Kidney (tissue), 14 donors: ENCODE measurements around the gene NPAS1. TPM values are rescaled to one million over a fixed set of nuclear protein-coding genes. Genes with fewer than 3 reads are reported as not detected.
"Not testable (repeated sequence)": the region's sequence is repeated elsewhere in the genome, so short reads cannot be mapped to it uniquely, and the experiment has no call there.

Source experiments
- DNase-seq, 5 donors: peaks; one replicate each; pipeline ENCODE4 v3.0.0-alpha.2; 2013 to 2020
- FAIRE-seq: peaks from 2 replicates; lab custom pipeline; 2012; peaks lifted over from hg19 to GRCh38; lab: Jason Lieb, UNC
- H3K27ac ChIP-seq, 2 donors: one replicate each; pipeline ENCODE4 v1.7.0; 2013; ENCODE audit warnings: low read depth in 2 of 2, low read length in 2 of 2, inconsistent platforms in 1 of 2
- H3K27me3 ChIP-seq: one replicate; pipeline ENCODE4 v1.7.1; 2013; ENCODE audit warnings: low read length, inconsistent platforms; ENCODE audit not compliant: control insufficient read depth, insufficient read depth
- H3K36me3 ChIP-seq, 3 donors: one replicate each; pipeline versions ENCODE4 v1.7.0 to v1.7.1; 2013; ENCODE audit warnings: low read length in 3 of 3, control low read depth in 1 of 3, inconsistent platforms in 1 of 3; ENCODE audit not compliant: insufficient read depth in 3 of 3, control insufficient read depth in 2 of 3
- H3K4me1 ChIP-seq, 3 donors: one replicate each; pipeline versions ENCODE4 v1.7.0 to v1.7.1; 2013; ENCODE audit warnings: low read length in 3 of 3, inconsistent platforms in 1 of 3, low read depth in 1 of 3; ENCODE audit not compliant: control insufficient read depth in 2 of 3, insufficient read depth in 2 of 3
- H3K4me3 ChIP-seq, 3 donors: one replicate each; pipeline versions ENCODE4 v1.7.0 to v1.8.1; 2013; ENCODE audit warnings: low read length in 3 of 3, control low read depth in 1 of 3, inconsistent platforms in 1 of 3
- H3K9ac ChIP-seq, 3 donors: one replicate each; pipeline versions ENCODE4 v1.7.0 to v1.7.1; 2013; ENCODE audit warnings: low read length in 3 of 3, control low read depth in 1 of 3, inconsistent platforms in 1 of 3
- H3K9me3 ChIP-seq, 3 donors: one replicate each; pipeline versions ENCODE4 v1.7.0 to v1.7.1; 2013; ENCODE audit warnings: low read length in 3 of 3, control low read depth in 1 of 3, inconsistent platforms in 1 of 3; ENCODE audit not compliant: control insufficient read depth in 2 of 3, insufficient read depth in 1 of 3
- CTCF ChIP-seq: IDR thresholded peaks from 3 replicates; pipeline ENCODE4 v1.5.1; 2012; ENCODE audit warnings: mild to moderate bottlenecking, moderate library complexity, borderline replicate concordance; ENCODE audit not compliant: insufficient read depth; ENCODE audit errors: extremely low read depth
- intact Hi-C: fragments of 100-400 bp; cut with DNase I; formaldehyde crosslinking; loops from one replicate; pipeline ENCODE4 v1.11.1; 2022
- polyA plus RNA-seq: library from polyadenylated mRNA; stranded (reverse); fragments of 350-450 nt; fragmentation: Illumina TruSeq; extraction: RNeasy Lipid Tissue Mini Kit (QIAGEN cat#74804); gene quantifications from one replicate; pipeline ENCODE4 v1.2.3, GENCODE V29; 2014; ENCODE audit warnings: low read depth, low replicate concordance; ENCODE audit not compliant: insufficient read depth
- total RNA-seq: library from RNA; stranded (reverse); fragmentation: NEBNext Ultra II Directional; extraction: Animal tissue kit (Norgen Biotek cat#: 25700); gene quantifications from one replicate; pipeline ENCODE4 v1.2.1, GENCODE V29; 2021
- donor health status: control.
- donor health status: control.
- donor health status: control.
- donor health status: control.
- donor health status: control.
- donor health status: DM: yes; HTN: yes; CAD: no.
- donor health status: Normal renal cell carcinoma (clear cell type).

The NPAS1 gene
- total and polyA plus RNA-seq, 2 donors from 2014 or later = 0.38 to 1.7 TPM

- H3K4me1 ChIP-seq = peaks cover 0 to 8% (median 0%) of the 10 kb centered on the region in 3 donors
- no peaks in the 10 kb centered on the region for H3K9me3 ChIP-seq
- no peak for FAIRE-seq
- TF ChIP-seq CTCF = no peak
- intact Hi-C loops = no loop called here
- H3K27ac ChIP-seq = no peak overlapping the region
- no peak overlapping the region for H3K4me3 ChIP-seq
- peaks cover 0 to 5% (median under 1%) of the 10 kb centered on the region in 3 donors for H3K36me3 ChIP-seq
- DNase-seq = no peak
- H3K9ac ChIP-seq = no peak overlapping the region
- H3K27me3 ChIP-seq = no peaks in the 10 kb centered on the region
Measured at GRCh38 chr19:47005873-47006272, 13.8 kb upstream of the NPAS1 start.

- no peak for DNase-seq
- H3K4me3 ChIP-seq = no peak overlapping the region
- TF ChIP-seq CTCF = no peak
- no peaks in the 10 kb centered on the region for H3K27me3 ChIP-seq
- intact Hi-C loops = no loop called here
- H3K27ac ChIP-seq = no peak overlapping the region
- no peaks in the 10 kb centered on the region for H3K9me3 ChIP-seq
- no peak overlapping the region for H3K9ac ChIP-seq
- no peaks in the 10 kb centered on the region for H3K36me3 ChIP-seq
- no peak for FAIRE-seq
- H3K4me1 ChIP-seq = peaks cover 0 to 8% (median 0%) of the 10 kb centered on the region in 3 donors
Measured at GRCh38 chr19:47006496-47006895, 13.1 kb upstream of the NPAS1 start.

- H3K27ac ChIP-seq, H3K9ac ChIP-seq, DNase-seq, H3K9me3 ChIP-seq, FAIRE-seq, H3K4me1 ChIP-seq, intact Hi-C loops, H3K27me3 ChIP-seq, H3K36me3 ChIP-seq, H3K4me3 ChIP-seq: not testable (repeated sequence)
Measured at GRCh38 chr19:47010549-47010948, 9.1 kb upstream of the NPAS1 start.

- intact Hi-C loops = no loop called here
- H3K9ac ChIP-seq = no peak overlapping the region
- no peak for TF ChIP-seq CTCF
Measured at GRCh38 chr19:47012617-47013016, 7.0 kb upstream of the NPAS1 start.

More at GRCh38 chr19:47012617-47013016, 7.0 kb upstream of the NPAS1 start:
- FAIRE-seq = no peak
- no peaks in the 10 kb centered on the region for H3K9me3 ChIP-seq
- DNase-seq = no peak
- no peak overlapping the region for H3K4me3 ChIP-seq
- no peaks in the 10 kb centered on the region for H3K27me3 ChIP-seq
- no peak overlapping the region for H3K27ac ChIP-seq
- no peaks in the 10 kb centered on the region for H3K4me1 ChIP-seq
- H3K36me3 ChIP-seq = no peaks in the 10 kb centered on the region
